Fibroblast of pulmonary artery (primary cell): Measurements from ENCODE around the gene SMG6.
A peak's percentile ranks its signal among the peaks of the same experiment; 100 is the strongest.

Experiments
- DNase-seq: peaks from one replicate; pipeline ENCODE4 v3.0.0-alpha.2; 2010; ENCODE audit warnings: low read depth
- H3K4me3 ChIP-seq: replicated peaks from 2 replicates; pipeline ENCODE4 v1.5.1; 2011; ENCODE audit warnings: low read depth, mild to moderate bottlenecking, control low read depth, low read length, moderate library complexity
- TF ChIP-seq, protein P1 (sequence below): IDR thresholded peaks from 2 replicates; pipeline ENCODE4 v1.5.1; 2011; ENCODE audit warnings: mild to moderate bottlenecking, control low read depth, low read length, inconsistent platforms; ENCODE audit errors: missing control alignments

The SMG6 gene

DNA sequence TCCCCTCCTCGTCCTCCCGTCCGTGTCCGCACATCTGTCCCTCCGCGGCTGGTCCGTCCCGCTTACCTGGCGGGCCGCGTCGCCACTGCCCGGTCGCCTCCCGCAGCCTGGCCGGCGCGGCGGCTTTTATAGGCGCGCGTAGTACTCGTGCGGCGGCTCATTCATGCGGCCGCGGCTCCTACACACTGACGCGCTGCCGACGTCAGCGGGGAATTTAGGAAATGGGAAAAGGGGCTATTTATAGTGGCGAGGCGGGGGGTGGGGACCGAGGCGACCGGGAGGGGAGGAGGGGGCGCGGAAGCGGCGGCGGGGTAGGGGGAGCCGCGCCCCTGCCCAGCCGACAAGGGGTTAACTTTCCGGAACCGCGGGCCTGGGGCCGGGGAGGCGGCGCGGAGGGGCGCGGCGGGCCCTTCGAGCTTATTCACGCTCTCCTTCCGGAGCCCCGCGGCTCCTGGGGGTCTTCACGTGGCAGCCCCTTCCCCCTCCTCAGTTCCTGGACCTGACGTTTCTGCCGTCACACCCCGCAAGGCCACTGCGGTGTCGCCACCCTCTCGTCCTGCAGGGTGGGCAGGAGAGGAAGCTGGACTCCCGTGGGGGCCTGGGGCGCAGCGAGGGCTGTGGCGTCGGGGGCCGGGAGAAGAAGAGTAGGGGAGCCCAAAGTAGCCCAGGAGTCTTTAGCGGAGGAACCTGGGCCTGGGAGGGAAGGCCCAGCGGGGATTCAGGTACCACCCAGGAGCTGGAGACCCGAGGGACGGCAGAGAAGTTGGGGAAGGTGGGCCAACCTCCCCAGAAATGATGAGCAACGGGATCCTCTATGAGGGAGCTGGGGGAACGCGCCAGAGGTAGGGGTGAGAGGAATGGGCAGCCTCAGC, 252.3 kb downstream of the SMG6 start:
- no peak overlapping the region for H3K4me3 ChIP-seq
- TF ChIP-seq, protein P1, sequence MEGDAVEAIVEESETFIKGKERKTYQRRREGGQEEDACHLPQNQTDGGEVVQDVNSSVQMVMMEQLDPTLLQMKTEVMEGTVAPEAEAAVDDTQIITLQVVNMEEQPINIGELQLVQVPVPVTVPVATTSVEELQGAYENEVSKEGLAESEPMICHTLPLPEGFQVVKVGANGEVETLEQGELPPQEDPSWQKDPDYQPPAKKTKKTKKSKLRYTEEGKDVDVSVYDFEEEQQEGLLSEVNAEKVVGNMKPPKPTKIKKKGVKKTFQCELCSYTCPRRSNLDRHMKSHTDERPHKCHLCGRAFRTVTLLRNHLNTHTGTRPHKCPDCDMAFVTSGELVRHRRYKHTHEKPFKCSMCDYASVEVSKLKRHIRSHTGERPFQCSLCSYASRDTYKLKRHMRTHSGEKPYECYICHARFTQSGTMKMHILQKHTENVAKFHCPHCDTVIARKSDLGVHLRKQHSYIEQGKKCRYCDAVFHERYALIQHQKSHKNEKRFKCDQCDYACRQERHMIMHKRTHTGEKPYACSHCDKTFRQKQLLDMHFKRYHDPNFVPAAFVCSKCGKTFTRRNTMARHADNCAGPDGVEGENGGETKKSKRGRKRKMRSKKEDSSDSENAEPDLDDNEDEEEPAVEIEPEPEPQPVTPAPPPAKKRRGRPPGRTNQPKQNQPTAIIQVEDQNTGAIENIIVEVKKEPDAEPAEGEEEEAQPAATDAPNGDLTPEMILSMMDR: no peak
- no peak for DNase-seq

DNA sequence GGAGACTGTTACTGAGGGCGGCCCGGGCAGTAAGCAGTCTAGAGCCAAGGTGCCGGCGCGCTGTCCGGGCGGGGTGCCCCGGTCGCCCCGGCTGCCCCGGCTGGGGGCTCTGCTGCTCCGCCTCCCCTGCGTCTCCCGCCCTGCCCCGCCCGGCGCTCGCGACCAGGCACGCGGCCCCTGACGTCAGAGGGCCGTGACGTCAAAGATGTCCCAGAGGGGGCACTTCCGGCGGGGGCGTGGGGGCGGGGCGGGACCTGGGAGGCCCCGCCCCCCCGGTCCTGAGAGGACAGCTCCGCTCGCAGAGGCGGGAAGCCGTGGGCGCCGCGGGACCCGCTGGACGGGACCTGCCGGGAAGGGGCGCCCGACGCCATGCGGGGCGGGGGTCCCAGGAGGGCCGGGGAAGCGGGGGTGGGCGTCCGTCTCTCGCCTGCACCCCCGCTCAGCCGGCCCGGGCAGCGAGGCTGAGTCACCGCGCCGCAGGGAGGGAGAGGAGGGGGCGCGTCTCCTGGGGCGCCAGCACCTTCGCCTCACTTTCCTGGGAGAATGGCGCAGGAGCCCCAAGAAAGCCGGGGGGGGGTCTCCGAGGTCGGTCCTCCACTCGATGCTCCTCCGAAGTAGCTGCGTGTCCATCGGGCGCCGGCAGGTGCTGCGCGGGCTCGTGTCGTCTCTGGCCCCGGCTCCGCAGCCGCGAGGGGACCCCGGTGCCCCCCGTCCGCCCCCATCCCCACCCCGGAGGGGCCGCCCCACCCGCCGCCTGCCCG, 253.1 kb downstream of the SMG6 start:
- TF ChIP-seq, protein P1: no peak
- H3K4me3 ChIP-seq: peak overlapping the region; percentile 36
- peak; percentile 73 for DNase-seq

DNA sequence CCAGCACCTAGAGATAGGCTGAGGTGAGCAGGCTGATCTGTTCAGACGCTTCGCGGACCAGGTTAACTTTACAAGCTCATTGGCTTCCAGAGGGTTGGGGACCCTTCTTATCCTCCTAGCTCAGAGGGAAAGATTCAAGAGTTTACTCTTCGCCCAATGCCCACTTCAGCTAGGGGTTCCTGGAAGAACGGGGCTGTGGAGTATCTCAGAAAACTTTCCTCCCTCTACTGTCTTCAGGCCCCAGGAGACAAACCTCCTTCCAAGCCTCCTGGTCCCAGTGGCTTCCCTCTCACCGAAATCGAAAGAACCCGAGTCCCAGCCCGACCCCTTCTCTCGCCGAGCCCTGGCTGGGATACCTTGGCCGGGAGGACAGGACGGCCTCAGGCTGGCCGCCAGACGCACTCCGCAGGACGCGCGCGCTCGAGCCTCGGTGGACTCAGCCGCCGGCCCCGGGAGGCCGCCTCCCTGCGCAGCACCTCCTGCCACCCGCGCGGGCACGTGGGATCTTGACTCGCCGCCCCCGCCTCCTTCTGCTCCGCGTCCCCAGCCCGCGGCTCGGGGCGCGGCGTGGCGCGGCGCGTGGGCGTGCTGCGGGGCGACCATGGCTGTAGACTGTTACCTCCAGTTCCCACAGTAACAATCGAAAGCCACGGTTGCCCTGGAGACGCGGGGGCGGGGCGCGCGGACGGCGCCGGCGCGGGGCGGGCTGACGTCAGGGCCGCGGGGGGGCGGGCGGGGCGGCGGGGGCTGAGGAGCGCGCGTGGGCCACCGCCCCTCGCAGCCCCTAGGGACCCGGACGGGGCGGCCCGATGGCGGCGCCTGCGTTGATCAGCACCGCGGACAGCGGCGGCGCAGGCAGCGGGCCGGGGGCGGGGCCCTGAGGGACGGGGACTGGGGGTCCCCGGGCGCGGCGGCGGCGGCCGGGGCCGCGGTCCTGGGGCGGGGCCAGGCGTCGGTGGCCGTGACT, 254.0 kb downstream of the SMG6 start:
- H3K4me3 ChIP-seq: peak overlapping the region; percentile 68
- DNase-seq: peak; percentile 86
- TF ChIP-seq, protein P1: no peak

- DNase-seq: no peak
- H3K4me3 ChIP-seq: peak overlapping the region; percentile 68
- TF ChIP-seq, protein P1: no peak
Measured at GRCh38 chr17:2048805-2049204, 254.8 kb downstream of the SMG6 start.

GRCh38 chr17:2047590-2047989, 256.0 kb downstream of the SMG6 start:
- DNase-seq: no peak
- no peak overlapping the region for H3K4me3 ChIP-seq
- TF ChIP-seq, protein P1: no peak

GRCh38 chr17:2044263-2044894, 259.2 kb downstream of the SMG6 start:
- no peak for DNase-seq
- TF ChIP-seq, protein P1: no peak
- H3K4me3 ChIP-seq: no peak overlapping the region
